H9 (cell line): ENCODE data around the gene PARD3. TPM values are rescaled to one million over a fixed set of nuclear protein-coding genes. Genes with fewer than 3 reads are reported as not detected.
A peak's percentile ranks its signal among the peaks of the same experiment; 100 is the strongest.

Source experiments
- DNase-seq: peaks from one replicate; pipeline ENCODE4 v3.0.0-alpha.2; 2017
- H2AFZ ChIP-seq: one replicate; pipeline ENCODE4 v1.6.1; 2013; ENCODE audit warnings: mild to moderate bottlenecking, low read length, control low read depth, moderate library complexity
- H2AK5ac ChIP-seq: 2 replicates; pipeline ENCODE4 v1.6.1; 2013; ENCODE audit warnings: low read length, control low read depth, mixed read lengths; ENCODE audit not compliant: insufficient read length
- H2BK120ac ChIP-seq: one replicate; pipeline ENCODE4 v1.6.1; 2013; ENCODE audit warnings: low read depth, mild to moderate bottlenecking, low read length, control low read depth, inconsistent platforms; ENCODE audit not compliant: poor library complexity, severe bottlenecking
- H2BK12ac ChIP-seq: 2 replicates; pipeline ENCODE4 v1.6.1; 2013; ENCODE audit warnings: low read length, control low read depth, mixed read lengths, low read depth; ENCODE audit not compliant: insufficient read length
- H2BK15ac ChIP-seq: 2 replicates; pipeline ENCODE4 v1.6.1; 2013; ENCODE audit warnings: low read depth, low read length, control low read depth
- H2BK20ac ChIP-seq: one replicate; pipeline ENCODE4 v1.6.1; 2013; ENCODE audit warnings: low read depth, mild to moderate bottlenecking, low read length, control low read depth, inconsistent platforms; ENCODE audit not compliant: poor library complexity, severe bottlenecking
- H2BK5ac ChIP-seq: 2 replicates; pipeline ENCODE4 v1.6.1; 2013; ENCODE audit warnings: low read length, control low read depth, mixed read lengths; ENCODE audit not compliant: insufficient read length
- H3K14ac ChIP-seq: 2 replicates; pipeline ENCODE4 v1.6.1; 2013; ENCODE audit warnings: low read length, control low read depth; ENCODE audit not compliant: insufficient read depth
- H3K18ac ChIP-seq: 2 replicates; pipeline ENCODE4 v1.6.1; 2013; ENCODE audit warnings: low read depth, mild to moderate bottlenecking, mixed read lengths, low read length, control low read depth; ENCODE audit not compliant: insufficient read length
- H3K23ac ChIP-seq: 2 replicates; pipeline ENCODE4 v1.6.1; 2013; ENCODE audit warnings: low read length, control low read depth, mixed read lengths, low read depth; ENCODE audit not compliant: insufficient read length
- H3K23me2 ChIP-seq: 2 replicates; pipeline ENCODE4 v1.6.1; 2013; ENCODE audit warnings: low read depth, mild to moderate bottlenecking, mixed read lengths, low read length, control low read depth; ENCODE audit not compliant: insufficient read length, poor library complexity, severe bottlenecking
- H3K27ac ChIP-seq: 2 replicates; pipeline ENCODE4 v1.5.1; 2013; ENCODE audit warnings: low read length, control low read depth, mixed read lengths, low read depth; ENCODE audit not compliant: insufficient read length
- H3K27me3 ChIP-seq: 2 replicates; pipeline ENCODE4 v1.6.1; 2013; ENCODE audit warnings: low read length, control low read depth, inconsistent platforms; ENCODE audit not compliant: insufficient read depth
- H3K4ac ChIP-seq: 2 replicates; pipeline ENCODE4 v1.6.1; 2013; ENCODE audit warnings: low read depth, mild to moderate bottlenecking, control low read depth, inconsistent platforms, low read length, moderate library complexity
- H3K4me1 ChIP-seq: 2 replicates; pipeline ENCODE4 v1.6.1; 2013; ENCODE audit warnings: low read length, control low read depth, inconsistent platforms; ENCODE audit not compliant: insufficient read depth
- H3K4me2 ChIP-seq: 2 replicates; pipeline ENCODE4 v1.6.1; 2013; ENCODE audit warnings: low read length, control low read depth, mixed read lengths; ENCODE audit not compliant: insufficient read length, insufficient read depth
- H3K56ac ChIP-seq: 2 replicates; pipeline ENCODE4 v1.6.1; 2013; ENCODE audit warnings: low read depth, mild to moderate bottlenecking, mixed read lengths, low read length, control low read depth; ENCODE audit not compliant: insufficient read length
- H3K79me1 ChIP-seq: 2 replicates; pipeline ENCODE4 v1.6.1; 2013; ENCODE audit warnings: low read depth, mild to moderate bottlenecking, moderate library complexity, low read length, control low read depth, inconsistent platforms; ENCODE audit not compliant: insufficient read depth, poor library complexity, severe bottlenecking
- H3K79me2 ChIP-seq: 2 replicates; pipeline ENCODE4 v1.6.1; 2013; ENCODE audit warnings: low read length, control low read depth, inconsistent platforms; ENCODE audit not compliant: insufficient read depth
- H3K9ac ChIP-seq: 2 replicates; pipeline ENCODE4 v1.6.1; 2013; ENCODE audit warnings: low read length, control low read depth, mixed read lengths; ENCODE audit not compliant: insufficient read length; ENCODE audit errors: extremely low read depth
- H3K9me3 ChIP-seq: one replicate; pipeline ENCODE4 v1.6.1; 2013; ENCODE audit warnings: low read depth, low read length, inconsistent platforms; ENCODE audit not compliant: control insufficient read depth
- H3T11ph ChIP-seq: one replicate; pipeline ENCODE4 v1.6.1; 2013; ENCODE audit warnings: mild to moderate bottlenecking, low read length, control low read depth, inconsistent platforms
- H4K20me1 ChIP-seq: one replicate; pipeline ENCODE4 v1.6.1; 2013; ENCODE audit not compliant: control insufficient read depth, insufficient read length, insufficient read depth
- H4K5ac ChIP-seq: 2 replicates; pipeline ENCODE4 v1.6.1; 2013; ENCODE audit warnings: low read depth, mild to moderate bottlenecking, mixed read lengths, low read length, control low read depth; ENCODE audit not compliant: insufficient read length
- H4K8ac ChIP-seq: replicated peaks from 2 replicates; pipeline ENCODE4 v1.6.1; 2013; ENCODE audit warnings: low read length, control low read depth, mixed read lengths, low read depth; ENCODE audit not compliant: insufficient read length
- H4K91ac ChIP-seq: 2 replicates; pipeline ENCODE4 v1.6.1; 2013; ENCODE audit warnings: low read depth, mild to moderate bottlenecking, moderate library complexity, mixed read lengths, low read length, control low read depth; ENCODE audit not compliant: insufficient read length
- H3K27ac Mint-ChIP-seq, 3 experiments: 2 replicates in 2 of 3; 3 replicates in 1 of 3; pipeline ENCODE4 v1.8.0; 2020 to 2021; ENCODE audit warnings: mixed read lengths in 3 of 3, mild to moderate bottlenecking in 1 of 3, moderate library complexity in 1 of 3
- H3K27me3 Mint-ChIP-seq: 2 replicates; pipeline ENCODE4 v1.8.0; 2021; ENCODE audit warnings: low read depth, mild to moderate bottlenecking, moderate library complexity, mixed read lengths
- H3K36me3 Mint-ChIP-seq, 3 experiments: 2 replicates in 2 of 3; 3 replicates in 1 of 3; pipeline ENCODE4 v1.8.0; 2020 to 2021; ENCODE audit warnings: low read depth in 3 of 3, mixed read lengths in 3 of 3; ENCODE audit not compliant: insufficient read depth in 1 of 3
- H3K4me1 Mint-ChIP-seq, 2 experiments: 2 replicates each; pipeline ENCODE4 v1.8.0; 2020; ENCODE audit warnings: mixed read lengths in 2 of 2
- H3K4me3 Mint-ChIP-seq, 2 experiments: 2 replicates in 1 of 2; 3 replicates in 1 of 2; pipeline ENCODE4 v1.8.0; 2020 to 2021; ENCODE audit warnings: mild to moderate bottlenecking in 2 of 2, mixed read lengths in 2 of 2, moderate library complexity in 1 of 2
- H3K9me3 Mint-ChIP-seq, 2 experiments: 2 replicates in 1 of 2; 3 replicates in 1 of 2; pipeline ENCODE4 v1.8.0; 2020; ENCODE audit warnings: mild to moderate bottlenecking in 2 of 2, mixed read lengths in 2 of 2, moderate library complexity in 1 of 2
- WGBS: extraction: QIAGEN DNeasy Blood & Tissue Kit; methylation state at CpG from one replicate; pipeline ENCODE4 v1.1.7; 2013; ENCODE audit warnings: missing lambda C conversion rate, low lambda C conversion rate, mixed read lengths; ENCODE audit not compliant: insufficient read length; ENCODE audit errors: extremely low coverage; 5-methylcytosine and 5-hydroxymethylcytosine counted together
- total RNA-seq: library from RNA; stranded (reverse); gene quantifications from 2 replicates; pipeline ENCODE4 v1.2.1, GENCODE V29; 2021
- TF ChIP-seq, protein P1 (sequence below): fragments of 200-600 bp; sonication (generic); conservative IDR thresholded peaks from 3 replicates; pipeline ENCODE4 v1.8.0; 2021; ENCODE audit warnings: antibody characterized with exemption, mild to moderate bottlenecking

PARD3 gene
- total RNA-seq, 1 experiment from 2014 or later: 44.7 TPM

DNA sequence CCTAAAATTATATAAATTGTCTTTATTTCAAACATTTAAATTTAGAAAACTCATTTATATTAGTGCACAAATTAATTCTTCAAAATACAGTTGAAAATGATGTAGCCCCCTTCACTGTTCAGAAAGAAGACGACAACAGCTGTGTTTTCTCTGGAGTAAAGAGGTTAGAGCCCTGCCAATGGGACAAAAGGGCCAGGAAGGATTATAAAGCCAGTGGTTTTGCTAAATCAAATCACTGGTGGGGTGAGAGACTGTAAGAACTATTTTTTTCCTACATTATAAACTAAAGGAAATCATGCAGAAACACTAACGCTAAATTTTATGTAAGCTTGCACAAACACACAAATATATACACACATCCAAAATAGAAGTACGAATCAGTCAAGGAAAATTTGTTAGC lies 386.6 kb downstream of the PARD3 start:
- no peak overlapping the region for H3K9ac ChIP-seq
- 0 out of 7 replicates have a peak overlapping the region, but pooled peaks of 1 of the 3 experiments have one; percentile 41 for H3K27ac Mint-ChIP-seq
- H3K79me2 ChIP-seq: 0 out of 2 replicates have a peak, but pooled peaks cover 2% of the 10 kb centered on the region
- H3K36me3 Mint-ChIP-seq: no peaks in the 10 kb centered on the region
- no peak overlapping the region for H3K56ac ChIP-seq
- peaks cover 45 to 48% of the 10 kb centered on the region in 2 experiments for H3K4me1 Mint-ChIP-seq
- no peaks in the 10 kb centered on the region for H3K27me3 ChIP-seq
- no peaks in the 10 kb centered on the region for H3K9me3 ChIP-seq
- peaks cover 3% of the 10 kb centered on the region for H3K23me2 ChIP-seq
- no peaks in the 10 kb centered on the region for H3K27me3 Mint-ChIP-seq
- H2BK20ac ChIP-seq: no peak overlapping the region
- no peaks in the 10 kb centered on the region for H4K20me1 ChIP-seq
- no peaks in the 10 kb centered on the region for H3K9me3 Mint-ChIP-seq
- no peak overlapping the region for H3K4me3 Mint-ChIP-seq
- WGBS: no CpG with 5 or more reads among the region's 3 CpGs
- H3K23ac ChIP-seq: no peak overlapping the region
- no peak for DNase-seq
- H3T11ph ChIP-seq: no peak overlapping the region
- no peak overlapping the region for H2BK5ac ChIP-seq
- H3K4me1 ChIP-seq: peaks cover 2% of the 10 kb centered on the region; the same call in 1 of the 2 replicates
- H4K8ac ChIP-seq: no peak overlapping the region
- H4K91ac ChIP-seq: no peak overlapping the region
- no peak overlapping the region for H2AFZ ChIP-seq
- H3K4me2 ChIP-seq: no peak overlapping the region
- TF ChIP-seq, protein P1, sequence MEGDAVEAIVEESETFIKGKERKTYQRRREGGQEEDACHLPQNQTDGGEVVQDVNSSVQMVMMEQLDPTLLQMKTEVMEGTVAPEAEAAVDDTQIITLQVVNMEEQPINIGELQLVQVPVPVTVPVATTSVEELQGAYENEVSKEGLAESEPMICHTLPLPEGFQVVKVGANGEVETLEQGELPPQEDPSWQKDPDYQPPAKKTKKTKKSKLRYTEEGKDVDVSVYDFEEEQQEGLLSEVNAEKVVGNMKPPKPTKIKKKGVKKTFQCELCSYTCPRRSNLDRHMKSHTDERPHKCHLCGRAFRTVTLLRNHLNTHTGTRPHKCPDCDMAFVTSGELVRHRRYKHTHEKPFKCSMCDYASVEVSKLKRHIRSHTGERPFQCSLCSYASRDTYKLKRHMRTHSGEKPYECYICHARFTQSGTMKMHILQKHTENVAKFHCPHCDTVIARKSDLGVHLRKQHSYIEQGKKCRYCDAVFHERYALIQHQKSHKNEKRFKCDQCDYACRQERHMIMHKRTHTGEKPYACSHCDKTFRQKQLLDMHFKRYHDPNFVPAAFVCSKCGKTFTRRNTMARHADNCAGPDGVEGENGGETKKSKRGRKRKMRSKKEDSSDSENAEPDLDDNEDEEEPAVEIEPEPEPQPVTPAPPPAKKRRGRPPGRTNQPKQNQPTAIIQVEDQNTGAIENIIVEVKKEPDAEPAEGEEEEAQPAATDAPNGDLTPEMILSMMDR: no peak
- H2BK15ac ChIP-seq: no peak overlapping the region
- no peak overlapping the region for H3K18ac ChIP-seq
- no peak overlapping the region for H2BK12ac ChIP-seq
- no peak overlapping the region for H3K14ac ChIP-seq
- H4K5ac ChIP-seq: no peak overlapping the region
- H3K79me1 ChIP-seq: no peaks in the 10 kb centered on the region
- H3K4ac ChIP-seq: no peak overlapping the region
- H2AK5ac ChIP-seq: no peak overlapping the region
- no peak overlapping the region for H3K27ac ChIP-seq
- H2BK120ac ChIP-seq: no peak overlapping the region
